A673 (cell line): ENCODE measurements around the gene ATG4D.

Source experiments
- EZH2 ChIP-seq: fragments of 200-600 bp; sonication (generic); IDR thresholded peaks from 2 replicates; pipeline ENCODE4 v1.6.1; 2017; ENCODE audit warnings: borderline replicate concordance, low read depth, mild to moderate bottlenecking, mixed read lengths, antibody characterized with exemption, low read length; ENCODE audit not compliant: poor library complexity, severe bottlenecking
- TF ChIP-seq, protein P1 (sequence below): fragments of 300-800, 200-600 bp; sonication (generic); conservative IDR thresholded peaks from 2 replicates; pipeline ENCODE4 v1.5.1; 2017; ENCODE audit warnings: low read depth, mild to moderate bottlenecking, antibody characterized with exemption, low read length, moderate library complexity, mixed read lengths

GRCh38 chr19:10560154-10560553, 16.4 kb downstream of the ATG4D start:
- TF ChIP-seq, protein P1, sequence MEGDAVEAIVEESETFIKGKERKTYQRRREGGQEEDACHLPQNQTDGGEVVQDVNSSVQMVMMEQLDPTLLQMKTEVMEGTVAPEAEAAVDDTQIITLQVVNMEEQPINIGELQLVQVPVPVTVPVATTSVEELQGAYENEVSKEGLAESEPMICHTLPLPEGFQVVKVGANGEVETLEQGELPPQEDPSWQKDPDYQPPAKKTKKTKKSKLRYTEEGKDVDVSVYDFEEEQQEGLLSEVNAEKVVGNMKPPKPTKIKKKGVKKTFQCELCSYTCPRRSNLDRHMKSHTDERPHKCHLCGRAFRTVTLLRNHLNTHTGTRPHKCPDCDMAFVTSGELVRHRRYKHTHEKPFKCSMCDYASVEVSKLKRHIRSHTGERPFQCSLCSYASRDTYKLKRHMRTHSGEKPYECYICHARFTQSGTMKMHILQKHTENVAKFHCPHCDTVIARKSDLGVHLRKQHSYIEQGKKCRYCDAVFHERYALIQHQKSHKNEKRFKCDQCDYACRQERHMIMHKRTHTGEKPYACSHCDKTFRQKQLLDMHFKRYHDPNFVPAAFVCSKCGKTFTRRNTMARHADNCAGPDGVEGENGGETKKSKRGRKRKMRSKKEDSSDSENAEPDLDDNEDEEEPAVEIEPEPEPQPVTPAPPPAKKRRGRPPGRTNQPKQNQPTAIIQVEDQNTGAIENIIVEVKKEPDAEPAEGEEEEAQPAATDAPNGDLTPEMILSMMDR, result no peak
- no peak for TF ChIP-seq EZH2
